ENCODE results near the gene UCHL1. TPM values are rescaled to one million over a fixed set of nuclear protein-coding genes. Genes with fewer than 3 reads are reported as not detected.

Gene UCHL1
- total RNA-seq, 6 donors from 2014 or later, result 2.4 to 10.8 (median 7.3) TPM

DNA sequence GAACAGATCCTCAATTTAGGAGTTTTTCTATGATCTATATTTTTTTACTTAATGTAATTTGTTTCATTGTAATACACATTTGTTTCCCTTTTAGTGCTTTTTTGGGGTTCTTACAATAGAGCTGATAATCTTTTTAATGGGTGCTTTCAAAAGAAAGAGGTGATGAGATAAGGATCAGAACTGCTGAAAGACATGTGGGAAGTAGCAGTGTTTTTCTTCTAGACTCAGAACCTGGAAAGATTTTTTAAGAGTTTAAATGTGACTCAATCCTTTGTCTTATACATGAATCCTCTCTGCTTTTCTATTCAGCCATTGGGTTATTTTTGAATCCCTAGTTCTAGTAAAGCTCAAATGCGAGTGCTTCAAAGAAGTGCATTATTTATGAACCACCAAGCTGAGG is 25.6 kb downstream of the UCHL1 start:
- no peaks in the 10 kb centered on the region for H3K9me3 ChIP-seq
- WGBS, 2 donors, result 0 to 91% methylated on average over 1 of the region's 1 CpG

GRCh38 chr4:41285202-41285863 is 28.6 kb downstream of the UCHL1 start:
- Histone ChIP-seq H3K27me3 (no peaks in the 10 kb centered on the region), H3K36me3 (no peaks in the 10 kb centered on the region), H3K4me3 (no peak overlapping the region), H3K4me1 (peaks cover 0 to 4% (median 3%) of the 10 kb centered on the region in 4 donors), H3K27ac (no peak overlapping the region), H3K9me3 (no peaks in the 10 kb centered on the region)
- ATAC-seq (ENCODE audit: low FRiP score in 2 of 2) (no peak), DNase-seq (no peak)
- WGBS, 2 donors, result 83 to 86% methylated on average over 6 of the region's 6 CpGs
- TF ChIP-seq POLR2A (IDR thresholded peaks at IDR 0.05), result no peak
- TF ChIP-seq EP300 (IDR thresholded peaks at IDR 0.05), result no peak
- TF ChIP-seq CTCF (IDR thresholded peaks at IDR 0.05), result no peak
- no peak for TF ChIP-seq POLR2AphosphoS5 (IDR thresholded peaks at IDR 0.05)

More for the DNA sequence above, 25.6 kb downstream of the UCHL1 start:
- DNase-seq (no peak), ATAC-seq (ENCODE audit: low FRiP score in 2 of 2) (no peak)
- Histone ChIP-seq H3K4me1 (peaks cover 0 to 3% (median 0%) of the 10 kb centered on the region in 4 donors), H3K36me3 (no peaks in the 10 kb centered on the region), H3K27ac (no peak overlapping the region), H3K27me3 (no peaks in the 10 kb centered on the region), H3K4me3 (no peak overlapping the region)
- TF ChIP-seq POLR2A (IDR thresholded peaks at IDR 0.05) (no peak), CTCF (IDR thresholded peaks at IDR 0.05) (no peak), EP300 (IDR thresholded peaks at IDR 0.05) (no peak), POLR2AphosphoS5 (IDR thresholded peaks at IDR 0.05) (no peak)

DNA sequence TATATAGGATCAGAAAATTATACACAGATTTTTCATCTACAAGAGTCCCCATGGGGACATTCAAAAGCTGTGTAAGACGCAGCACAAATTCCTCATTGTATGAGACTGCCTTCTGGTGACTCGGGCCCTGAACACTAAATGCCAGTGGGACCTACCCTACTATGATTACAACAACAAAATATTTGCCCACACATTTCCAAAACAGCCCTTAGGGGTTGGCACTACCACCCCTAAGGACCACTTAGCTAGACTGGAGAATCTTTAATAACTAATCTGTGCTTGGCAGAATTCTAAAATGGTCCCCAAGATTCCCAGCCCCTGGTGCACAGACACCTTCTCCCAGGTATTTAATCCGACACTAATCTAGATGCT is 29.1 kb downstream of the UCHL1 start:
- no peaks in the 10 kb centered on the region for H3K36me3 ChIP-seq
- ATAC-seq (ENCODE audit: low FRiP score in 2 of 2) (no peak), DNase-seq (no peak)
- WGBS, 2 donors, result 80 to 87% methylated on average over 3 of the region's 3 CpGs
- H3K27ac ChIP-seq, result no peak overlapping the region
- H3K4me3 ChIP-seq, result no peak overlapping the region
- no peaks in the 10 kb centered on the region for H3K9me3 ChIP-seq
- TF ChIP-seq EP300 (IDR thresholded peaks at IDR 0.05) (no peak), POLR2A (IDR thresholded peaks at IDR 0.05) (no peak), CTCF (IDR thresholded peaks at IDR 0.05) (no peak), POLR2AphosphoS5 (IDR thresholded peaks at IDR 0.05) (no peak)
- H3K27me3 ChIP-seq, result no peaks in the 10 kb centered on the region
- peaks cover 0 to 9% (median 6%) of the 10 kb centered on the region in 4 donors for H3K4me1 ChIP-seq

DNA sequence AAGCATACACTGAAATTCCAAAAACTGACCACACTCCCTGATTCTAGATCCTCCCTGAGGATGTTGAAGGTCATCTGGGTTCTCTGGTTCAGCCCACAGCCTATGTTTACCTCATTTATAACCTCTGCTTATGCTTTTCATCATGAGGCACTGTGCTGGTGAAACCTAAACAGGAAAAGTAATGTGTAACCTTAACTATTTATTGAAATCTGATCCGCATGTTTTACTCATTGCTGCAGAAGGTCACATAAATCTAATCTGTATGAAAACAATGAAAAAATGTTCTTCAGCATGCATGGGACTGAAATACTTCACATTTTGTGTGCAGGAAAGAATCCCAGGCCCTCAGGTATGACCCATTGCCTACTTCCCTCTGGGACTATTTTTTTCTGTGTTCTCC is 30.3 kb downstream of the UCHL1 start:
- Histone ChIP-seq H3K27ac (no peak overlapping the region), H3K4me3 (no peak overlapping the region), H3K4me1 (peaks cover 0 to 13% (median 5%) of the 10 kb centered on the region in 4 donors), H3K9me3 (no peaks in the 10 kb centered on the region), H3K36me3 (no peaks in the 10 kb centered on the region), H3K27me3 (no peaks in the 10 kb centered on the region)
- no peak for DNase-seq
- TF ChIP-seq POLR2AphosphoS5 (IDR thresholded peaks at IDR 0.05), result no peak
- no peak for TF ChIP-seq CTCF (IDR thresholded peaks at IDR 0.05)
- WGBS, 2 donors, result 52 to 71% methylated on average over 1 of the region's 1 CpG
- ATAC-seq (ENCODE audit: low FRiP score in 2 of 2), result no peak

GRCh38 chr4:41287852-41288251 is 31.1 kb downstream of the UCHL1 start:
- ATAC-seq (ENCODE audit: low FRiP score in 2 of 2), result no peak
- DNase-seq, result peak in 1 of 2 donors; percentile 37
- no peaks in the 10 kb centered on the region for H3K36me3 ChIP-seq

More at GRCh38 chr4:41287852-41288251, 31.1 kb downstream of the UCHL1 start:
- no peak overlapping the region for H3K4me3 ChIP-seq
- TF ChIP-seq POLR2A (IDR thresholded peaks at IDR 0.05) (no peak), POLR2AphosphoS5 (IDR thresholded peaks at IDR 0.05) (no peak), EP300 (IDR thresholded peaks at IDR 0.05) (no peak), CTCF (IDR thresholded peaks at IDR 0.05) (no peak)
- 93 to 98% methylated on average over 5 to 10 of the region's 10 CpGs for WGBS, 2 donors
- no peak overlapping the region for H3K27ac ChIP-seq
- no peaks in the 10 kb centered on the region for H3K27me3 ChIP-seq
- peaks cover 0 to 13% (median 5%) of the 10 kb centered on the region in 4 donors for H3K4me1 ChIP-seq
- H3K9me3 ChIP-seq, result no peaks in the 10 kb centered on the region

All from upper lobe of left lung (tissue), 6 donors.